ENCODE results near the gene OXLD1. TPM values are rescaled to one million over a fixed set of nuclear protein-coding genes. Genes with fewer than 3 reads are reported as not detected.

OXLD1 gene
- total RNA-seq, 1 experiment from 2014 or later: 37.0 TPM

DNA sequence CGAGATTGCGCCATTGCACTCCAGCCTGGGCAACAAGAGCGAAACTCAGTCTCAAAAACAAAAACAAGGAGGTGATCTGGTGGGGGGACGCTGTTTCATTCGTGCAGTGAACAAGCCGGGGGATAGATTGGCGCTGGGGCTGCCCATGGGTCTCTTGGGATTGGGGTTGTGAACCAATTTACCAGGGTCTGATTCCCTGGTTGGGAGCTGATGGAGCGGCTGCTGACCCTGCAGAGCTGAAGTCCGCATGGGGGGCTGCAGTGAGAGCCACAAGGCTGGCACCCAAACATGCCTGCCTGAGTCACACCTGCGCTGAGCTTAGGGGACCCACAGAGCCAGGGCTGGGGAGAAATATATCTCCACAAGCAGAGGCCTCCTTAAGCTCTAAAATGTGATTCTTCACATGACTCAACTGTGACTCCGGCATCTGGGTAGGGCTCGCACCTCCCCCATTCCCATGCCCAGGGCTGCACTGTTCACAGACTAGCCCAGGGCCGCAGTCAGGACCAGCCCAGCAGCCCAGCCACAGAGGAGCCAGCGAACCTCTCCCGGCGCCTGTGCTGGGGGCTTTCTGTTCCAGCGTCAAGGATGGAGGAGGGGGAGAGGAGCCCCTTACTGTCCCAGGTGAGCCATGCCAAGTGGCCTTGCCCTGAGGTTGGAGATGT lies 24.4 kb downstream of the OXLD1 start:
- DNase-seq: no peak
- no TSS peak for BruUV-seq (replicated peaks)
- H3K4me1 ChIP-seq: 0 out of 2 replicates have a peak, but pooled peaks cover 5% of the 10 kb centered on the region
- no peak for TF ChIP-seq CTCF (IDR thresholded peaks at IDR 0.05; ENCODE audit: insufficient read depth in 1 of 2, low read depth in 1 of 2, low read length in 1 of 2, severe bottlenecking in 1 of 2, unreplicated experiment in 1 of 2)
- H3K4me3 ChIP-seq (ENCODE audit: low read depth, low read length): no peak overlapping the region
- H3K4me1 Mint-ChIP-seq (ENCODE audit: low read depth, unreplicated experiment): no peaks in the 10 kb centered on the region
- intact Hi-C loops (cut with micrococcal nuclease; ENCODE audit: unreplicated experiment): no loop called here
- no peaks in the 10 kb centered on the region for H3K27me3 ChIP-seq (replicated peaks; ENCODE audit: control insufficient read depth, insufficient read depth, low read length)
- POLR2A ChIA-PET: no interaction called here
- CTCF ChIA-PET: no interaction called here
- no peaks in the 10 kb centered on the region for H3K36me3 ChIP-seq (ENCODE audit: control insufficient read depth, insufficient read depth, low read length)
- no peak overlapping the region for H3K27ac Mint-ChIP-seq (ENCODE audit: unreplicated experiment)
- H3K27me3 Mint-ChIP-seq (ENCODE audit: insufficient read depth, unreplicated experiment): no peaks in the 10 kb centered on the region
- H3K9me3 ChIP-seq: no peaks in the 10 kb centered on the region
- H3K4me3 Mint-ChIP-seq (ENCODE audit: unreplicated experiment): no peak overlapping the region
- H3K36me3 Mint-ChIP-seq (ENCODE audit: insufficient read depth, unreplicated experiment): peaks cover 3% of the 10 kb centered on the region
- H3K9me3 Mint-ChIP-seq (ENCODE audit: unreplicated experiment): no peaks in the 10 kb centered on the region

- peaks cover 20% of the 10 kb centered on the region for H3K36me3 Mint-ChIP-seq (ENCODE audit: insufficient read depth, unreplicated experiment)
- H3K4me3 Mint-ChIP-seq (ENCODE audit: unreplicated experiment): no peak overlapping the region
- no peaks in the 10 kb centered on the region for H3K27me3 Mint-ChIP-seq (ENCODE audit: insufficient read depth, unreplicated experiment)
- peaks cover 9% of the 10 kb centered on the region; the same call in 1 of the 2 replicates for H3K4me1 ChIP-seq
- CTCF ChIA-PET: no interaction called here
- H3K9me3 Mint-ChIP-seq (ENCODE audit: unreplicated experiment): no peaks in the 10 kb centered on the region
- POLR2A ChIA-PET: no interaction called here
- intact Hi-C loops (cut with micrococcal nuclease; ENCODE audit: unreplicated experiment): no loop called here
- H3K9me3 ChIP-seq: no peaks in the 10 kb centered on the region
- H3K36me3 ChIP-seq (ENCODE audit: control insufficient read depth, insufficient read depth, low read length): no peaks in the 10 kb centered on the region
- H3K27me3 ChIP-seq (replicated peaks; ENCODE audit: control insufficient read depth, insufficient read depth, low read length): no peaks in the 10 kb centered on the region
- TF ChIP-seq CTCF (IDR thresholded peaks at IDR 0.05; ENCODE audit: insufficient read depth in 1 of 2, low read depth in 1 of 2, low read length in 1 of 2, severe bottlenecking in 1 of 2, unreplicated experiment in 1 of 2): no peak
- no peak overlapping the region for H3K4me3 ChIP-seq (ENCODE audit: low read depth, low read length)
- no TSS peak for BruUV-seq (replicated peaks)
- no peak overlapping the region for H3K27ac Mint-ChIP-seq (ENCODE audit: unreplicated experiment)
- no peak for DNase-seq
- no peaks in the 10 kb centered on the region for H3K4me1 Mint-ChIP-seq (ENCODE audit: low read depth, unreplicated experiment)
Observed at GRCh38 chr17:81640011-81640410, 26.4 kb downstream of the OXLD1 start.

DNA sequence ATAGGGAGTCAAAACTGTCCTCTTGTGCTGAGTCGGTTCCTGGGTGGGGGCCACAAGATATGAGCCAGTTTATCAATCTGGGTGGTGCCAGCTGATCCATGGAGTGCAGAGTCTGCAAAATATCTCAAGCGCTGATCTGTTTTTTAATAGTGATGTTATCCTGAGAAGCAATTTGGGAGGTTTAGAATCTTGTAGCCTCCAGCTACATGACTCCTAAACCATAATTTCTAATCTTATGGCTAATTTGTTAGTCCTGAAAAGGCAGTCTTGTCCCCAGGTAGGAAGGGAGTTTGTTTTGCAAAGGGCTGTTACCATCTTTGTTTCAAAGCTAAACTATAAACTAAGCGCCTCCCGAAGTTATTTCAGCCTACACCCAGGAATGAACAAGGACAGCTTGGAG lies 27.7 kb downstream of the OXLD1 start:
- Histone ChIP-seq H3K9me3 (no peaks in the 10 kb centered on the region), H3K4me3 (ENCODE audit: low read depth, low read length) (no peak overlapping the region), H3K27me3 (replicated peaks; ENCODE audit: control insufficient read depth, insufficient read depth, low read length) (no peaks in the 10 kb centered on the region), H3K36me3 (ENCODE audit: control insufficient read depth, insufficient read depth, low read length) (no peaks in the 10 kb centered on the region), H3K4me1 (peaks cover 9% of the 10 kb centered on the region; the same call in 1 of the 2 replicates)
- no peak for TF ChIP-seq CTCF (IDR thresholded peaks at IDR 0.05; ENCODE audit: insufficient read depth in 1 of 2, low read depth in 1 of 2, low read length in 1 of 2, severe bottlenecking in 1 of 2, unreplicated experiment in 1 of 2)
- Mint-ChIP-seq H3K27ac (ENCODE audit: unreplicated experiment) (no peak overlapping the region), H3K4me3 (ENCODE audit: unreplicated experiment) (no peak overlapping the region), H3K9me3 (ENCODE audit: unreplicated experiment) (no peaks in the 10 kb centered on the region), H3K36me3 (ENCODE audit: insufficient read depth, unreplicated experiment) (peaks cover 20% of the 10 kb centered on the region), H3K27me3 (ENCODE audit: insufficient read depth, unreplicated experiment) (no peaks in the 10 kb centered on the region), H3K4me1 (ENCODE audit: low read depth, unreplicated experiment) (no peaks in the 10 kb centered on the region)
- CTCF ChIA-PET: no interaction called here
- intact Hi-C loops (cut with micrococcal nuclease; ENCODE audit: unreplicated experiment): no loop called here
- POLR2A ChIA-PET: interaction anchor here (0.6 kb wide), 1 partner anchor 62 kb away, joined by 3 read pairs; no protein-coding TSS in a partner anchor
- no peak for DNase-seq
- BruUV-seq (replicated peaks): no TSS peak
